ENCODE data around the gene NEO1. TPM values are rescaled to one million over a fixed set of nuclear protein-coding genes. Genes with fewer than 3 reads are reported as not detected.

The NEO1 gene
- polyA plus RNA-seq, 12 donors, result 47.7 to 79.2 (median 56.9) TPM

GRCh38 chr15:73078291-73078690 is 26.0 kb downstream of the NEO1 start:
- no peak for DNase-seq

GRCh38 chr15:73078722-73079121 is 26.5 kb downstream of the NEO1 start:
- no peak for DNase-seq

GRCh38 chr15:73079565-73079964 is 27.3 kb downstream of the NEO1 start:
- DNase-seq, result no peak

- DNase-seq, result peak; percentile 48
These were observed 29.2 kb downstream of the NEO1 start for GRCh38 chr15:73081321-73081958.

- DNase-seq, result no peak
These were observed 30.5 kb downstream of the NEO1 start for GRCh38 chr15:73082812-73083211.

GRCh38 chr15:73087098-73087497 is 34.8 kb downstream of the NEO1 start:
- no peak for DNase-seq

GRCh38 chr15:73105064-73105463 is 52.8 kb downstream of the NEO1 start:
- no peak for DNase-seq

- no peak for DNase-seq
These were observed 56.4 kb downstream of the NEO1 start for GRCh38 chr15:73108676-73109075.

- DNase-seq, result no peak
These were observed 57.5 kb downstream of the NEO1 start for GRCh38 chr15:73109765-73110164.

- no peak for DNase-seq
These were observed 57.9 kb downstream of the NEO1 start for GRCh38 chr15:73110201-73110600.

GRCh38 chr15:73114064-73114463 is 61.8 kb downstream of the NEO1 start:
- DNase-seq, result no peak

GRCh38 chr15:73116164-73116563 is 63.9 kb downstream of the NEO1 start:
- DNase-seq, result no peak

GRCh38 chr15:73118055-73118454 is 65.8 kb downstream of the NEO1 start:
- DNase-seq, result no peak

GRCh38 chr15:73119478-73119877 is 67.2 kb downstream of the NEO1 start:
- DNase-seq, result no peak

- no peak for DNase-seq
These were observed 68.0 kb downstream of the NEO1 start for GRCh38 chr15:73120269-73120668.

- DNase-seq, result no peak
These were observed 73.0 kb downstream of the NEO1 start for GRCh38 chr15:73125219-73125618.

- DNase-seq, result no peak
These were observed 75.2 kb downstream of the NEO1 start for GRCh38 chr15:73127302-73127936.

GRCh38 chr15:73130830-73131229 is 78.6 kb downstream of the NEO1 start:
- no peak for DNase-seq

GRCh38 chr15:73134196-73134595 is 81.9 kb downstream of the NEO1 start:
- DNase-seq, result no peak

GRCh38 chr15:73139041-73139743 is 86.9 kb downstream of the NEO1 start:
- peak; percentile 59 for DNase-seq

GRCh38 chr15:73139744-73140553 is 87.7 kb downstream of the NEO1 start:
- no peak for DNase-seq

GRCh38 chr15:73141216-73141900 is 89.1 kb downstream of the NEO1 start:
- DNase-seq, result no peak
